Fibroblast of skin of scalp (primary cell): ENCODE data around the gene AGAP5. TPM values are rescaled to one million over a fixed set of nuclear protein-coding genes. Genes with fewer than 3 reads are reported as not detected.
A peak's percentile ranks its signal among the peaks of the same experiment; 100 is the strongest.
"Not testable (repeated sequence)": the region's sequence is repeated elsewhere in the genome, so short reads cannot be mapped to it uniquely, and the experiment has no call there.

ENCODE experiments used
- DNase-seq: peaks from one replicate; pipeline ENCODE4 v3.0.0-alpha.2; 2013
- polyA plus RNA-seq, 2 experiments: library from polyadenylated mRNA; unstranded; fragments of 120-200 nt; gene quantifications; one replicate each; pipeline ENCODE4 v1.2.1, GENCODE V29; 2013; ENCODE audit not compliant: insufficient read length in 2 of 2

AGAP5 gene
- 3.9 TPM for polyA plus RNA-seq (2013, experiment 1 of 2; ENCODE audit: insufficient read length)
- polyA plus RNA-seq (2013, experiment 2 of 2; ENCODE audit: insufficient read length), result 3.7 TPM

DNA sequence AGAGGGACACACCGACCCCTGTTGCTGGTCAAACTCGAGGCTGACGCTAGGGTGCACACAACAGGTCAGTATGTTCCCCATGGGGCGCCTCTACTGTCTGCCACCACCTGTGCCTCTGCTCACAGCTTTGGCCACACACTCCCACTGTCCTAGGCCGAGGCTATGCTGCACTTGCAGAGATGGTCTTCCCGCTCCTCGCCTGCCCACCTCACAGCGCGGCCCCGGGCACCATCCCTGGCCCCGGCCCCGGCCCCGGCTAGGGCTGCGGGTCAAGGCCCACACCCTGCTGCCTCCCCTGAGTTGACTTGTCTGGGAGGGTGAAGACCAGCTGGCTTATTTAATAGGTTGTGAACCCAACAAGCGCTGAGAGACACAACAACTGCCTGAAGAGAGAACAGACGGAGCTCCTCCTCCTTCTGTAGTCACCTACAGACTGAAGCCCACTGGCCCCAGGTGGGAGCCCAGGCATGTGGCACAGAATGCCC, at the start of gene AGAP5:
AGAP5 (minus strand) TSS at position 435 of the 485 bp plus-strand sequence; CDS start at position 81, 354 bp downstream.
- DNase-seq, result not testable (repeated sequence)

DNA sequence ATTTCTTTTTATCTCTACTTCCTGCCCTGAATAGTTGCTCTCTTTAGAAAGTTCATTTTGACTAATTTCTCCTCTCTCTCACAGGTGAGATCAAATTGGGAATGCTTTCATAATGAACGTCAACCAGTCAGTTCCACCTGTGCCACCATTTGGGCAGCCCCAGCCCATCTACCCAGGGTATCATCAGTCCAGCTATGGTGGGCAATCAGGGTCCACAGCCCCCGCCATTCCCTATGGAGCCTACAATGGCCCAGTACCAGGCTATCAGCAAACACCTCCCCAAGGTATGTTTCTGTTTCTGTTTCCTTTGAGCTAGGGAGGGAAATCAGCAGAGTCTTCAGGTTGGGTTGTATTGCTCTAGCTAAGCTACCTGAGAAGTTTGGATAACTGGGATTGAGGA, 48.8 kb upstream of the AGAP5 start:
- DNase-seq, result no peak

DNA sequence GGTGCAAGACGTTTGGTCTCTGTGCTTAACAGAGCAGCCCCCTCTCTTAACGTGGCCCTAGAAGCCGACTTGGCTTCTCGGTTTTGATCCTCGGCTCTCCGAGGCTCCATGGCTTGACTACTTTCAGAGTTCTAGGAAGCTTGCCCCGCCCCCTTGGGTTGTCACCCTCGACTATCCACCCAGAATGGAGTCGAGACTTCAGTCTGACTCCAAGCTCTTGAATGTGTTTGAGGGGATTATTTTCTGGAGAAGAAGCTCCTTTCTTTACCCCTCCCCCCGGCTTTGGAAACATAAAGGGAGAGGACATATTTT, 46.7 kb upstream of the AGAP5 start:
- peak; percentile 67 for DNase-seq

DNA sequence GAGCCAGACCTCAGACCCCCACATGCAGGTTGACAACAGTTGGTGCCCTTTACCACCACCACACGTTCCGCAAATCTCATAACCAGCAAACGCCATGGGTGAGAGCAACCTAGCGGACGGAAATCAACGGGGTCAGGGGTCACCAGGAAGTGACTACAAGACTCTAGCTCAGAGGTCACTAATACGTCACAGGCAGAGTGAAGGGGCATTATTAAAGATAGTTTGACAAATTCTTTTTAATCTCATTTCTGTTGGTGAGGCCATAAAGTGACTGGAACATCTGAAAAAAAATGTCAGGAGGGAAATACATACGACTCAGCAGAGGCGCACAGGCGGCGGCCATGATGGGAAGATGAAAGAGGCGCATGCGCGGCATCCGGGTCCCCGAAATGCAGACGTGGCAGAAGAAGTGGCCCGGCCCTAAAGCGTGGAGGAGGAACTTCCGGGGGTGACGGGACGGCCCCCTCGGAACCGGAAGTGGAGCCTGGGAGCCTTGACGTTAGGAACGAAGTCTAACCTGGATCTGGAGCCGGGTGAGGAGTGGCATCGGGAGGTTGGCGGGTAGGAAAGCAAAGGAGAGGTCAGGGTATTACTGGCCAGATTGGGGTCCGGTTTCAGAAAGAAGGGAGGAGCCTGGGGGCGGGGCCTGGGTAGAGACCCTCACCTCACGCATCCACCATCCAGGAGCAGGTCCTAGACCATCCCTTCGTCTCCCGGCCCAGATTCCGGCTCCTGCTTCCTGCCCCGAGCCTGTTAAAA, 46.2 kb upstream of the AGAP5 start, which contains the start of gene SEC24C:
SEC24C (plus strand) TSS at position 468 of the 759 bp plus-strand sequence. CDS start 2,461 bp downstream, outside the sequence.
- peak; percentile 97 for DNase-seq

DNA sequence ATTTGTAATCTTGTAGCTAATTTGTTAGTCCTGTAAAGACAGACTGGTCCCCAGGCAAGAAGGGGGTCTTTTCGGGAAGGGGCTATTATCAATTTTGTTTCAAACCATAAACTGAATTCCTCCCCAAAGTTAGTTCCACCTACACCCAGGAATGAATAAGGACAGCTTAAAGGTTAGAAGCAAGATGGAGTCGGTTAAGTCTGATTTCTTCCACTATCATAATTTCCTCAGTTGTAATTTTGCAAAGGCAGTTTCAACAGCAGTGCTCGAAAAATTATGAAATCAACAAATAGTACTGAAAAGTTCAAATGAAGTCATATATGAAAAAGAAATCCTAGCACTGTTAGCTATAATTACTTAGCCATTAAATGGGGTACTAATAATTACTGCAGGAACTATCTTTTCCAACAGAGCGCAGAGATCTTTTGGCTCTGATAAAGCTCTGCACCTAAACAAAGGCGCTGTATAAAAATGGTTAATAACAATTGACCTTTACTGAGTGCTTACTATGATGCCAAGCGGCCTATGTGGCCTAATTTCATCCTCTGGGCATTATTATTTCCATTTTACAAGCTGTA, 45.5 kb upstream of the AGAP5 start:
- DNase-seq, result no peak

DNA sequence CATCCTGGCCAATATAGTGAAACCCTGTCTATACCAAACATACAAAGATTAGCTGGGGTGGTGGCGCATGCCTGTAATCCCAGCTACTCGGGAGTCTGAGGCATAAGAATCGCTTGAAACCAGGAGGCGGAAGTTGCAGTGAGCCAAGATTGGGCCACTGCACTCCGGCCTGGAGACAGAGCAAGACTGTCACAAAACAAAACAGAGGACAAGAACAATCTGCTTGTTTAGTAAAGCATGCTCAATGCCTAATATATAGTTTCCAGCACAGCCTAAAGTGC, 44.5 kb upstream of the AGAP5 start:
- DNase-seq, result no peak

DNA sequence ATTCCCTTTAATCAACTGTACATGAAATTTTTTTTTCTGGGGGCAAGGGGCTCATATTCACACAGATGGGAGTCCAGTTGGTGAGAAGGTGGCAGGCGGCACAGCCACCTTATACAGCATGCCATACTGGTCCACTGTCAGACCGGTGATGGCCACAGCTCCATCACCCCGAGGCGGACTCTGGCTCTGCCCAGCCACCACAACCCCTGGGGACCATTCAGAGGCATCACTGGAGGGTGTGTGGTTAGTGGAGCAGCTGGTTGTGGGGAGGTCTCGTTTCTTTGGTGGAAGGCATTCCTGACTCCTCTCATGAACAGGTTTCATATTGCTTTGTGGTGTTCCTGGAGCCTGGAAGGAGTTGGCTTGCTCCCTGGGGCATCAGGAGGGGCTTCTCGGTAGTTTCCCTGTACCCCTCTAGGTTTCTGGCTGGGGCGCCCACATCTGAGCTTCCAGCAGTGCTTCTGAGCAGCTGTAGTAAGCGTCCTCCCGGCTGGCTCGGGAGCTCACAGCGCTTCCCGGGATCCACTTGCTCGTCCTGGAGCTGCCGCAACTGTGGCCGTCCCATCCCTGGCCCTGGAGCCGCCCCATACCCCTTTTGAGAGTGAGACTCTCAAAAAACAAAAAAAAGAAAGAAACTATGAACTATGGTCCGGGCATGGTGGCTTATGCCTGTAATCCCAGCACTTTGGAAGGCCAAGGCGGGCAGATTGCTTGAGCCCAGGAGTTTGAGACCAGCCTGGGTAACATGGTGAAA, 42.8 kb upstream of the AGAP5 start:
- DNase-seq, result not testable (repeated sequence)

DNA sequence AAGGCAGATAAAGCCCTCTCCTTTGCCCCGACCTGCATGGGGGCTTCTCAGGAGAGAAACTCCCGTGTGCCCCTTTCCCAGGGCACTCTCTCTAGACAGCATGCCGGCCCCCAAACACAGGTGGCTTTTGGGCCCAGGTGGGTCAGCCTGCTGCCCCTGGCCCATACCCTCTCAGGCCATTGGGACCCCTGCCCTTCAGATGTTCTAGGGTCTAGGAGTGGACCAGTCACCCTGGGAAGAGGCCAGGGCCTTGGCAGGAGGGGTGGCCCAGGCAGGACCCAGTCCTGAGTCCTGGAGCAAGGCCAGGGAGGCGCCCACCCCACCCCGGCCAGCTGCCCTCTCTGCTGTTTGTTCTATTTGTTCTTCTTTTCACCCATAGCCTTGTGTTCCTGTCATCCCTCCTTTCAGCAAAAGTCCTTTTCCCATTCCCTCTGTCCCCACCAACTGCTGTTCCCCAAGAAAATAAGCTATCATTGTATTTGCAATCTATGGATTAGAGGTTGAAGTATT, 36.9 kb upstream of the AGAP5 start:
- DNase-seq, result no peak

DNA sequence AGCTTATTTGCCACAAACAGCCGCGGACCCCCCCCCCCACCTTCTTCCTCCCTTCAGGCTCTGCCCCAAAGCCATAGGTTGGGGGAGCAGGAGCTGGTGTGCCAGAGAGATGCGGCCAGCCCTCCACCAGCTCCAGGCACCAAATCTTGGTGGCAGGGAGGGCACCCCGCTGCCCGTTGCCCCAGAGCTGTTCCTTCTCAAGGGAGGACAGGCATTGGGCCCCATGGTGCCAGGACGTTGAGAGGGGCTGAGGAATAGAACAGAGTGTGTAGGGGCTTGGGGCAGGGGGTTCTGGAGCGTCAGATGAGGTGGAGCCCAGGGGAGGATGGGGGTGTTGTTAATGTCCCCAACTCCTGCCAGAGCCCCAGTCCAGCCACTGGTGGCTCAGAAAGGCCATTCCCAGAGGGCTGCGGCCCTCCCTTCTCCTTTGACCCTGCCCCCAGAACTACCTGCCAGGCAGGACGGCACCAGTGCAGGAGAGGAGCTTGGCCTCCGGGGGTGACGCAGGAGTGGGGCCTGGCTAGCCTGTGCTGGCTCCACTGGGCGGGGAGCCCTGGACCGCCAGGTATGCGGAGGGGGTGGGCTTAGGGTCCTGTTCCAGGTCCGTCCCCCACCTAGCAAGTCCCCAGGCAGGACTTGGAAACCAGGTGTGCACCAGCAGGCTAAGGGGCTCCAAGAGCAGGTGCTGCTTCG, 36.3 kb upstream of the AGAP5 start:
- DNase-seq, result no peak

DNA sequence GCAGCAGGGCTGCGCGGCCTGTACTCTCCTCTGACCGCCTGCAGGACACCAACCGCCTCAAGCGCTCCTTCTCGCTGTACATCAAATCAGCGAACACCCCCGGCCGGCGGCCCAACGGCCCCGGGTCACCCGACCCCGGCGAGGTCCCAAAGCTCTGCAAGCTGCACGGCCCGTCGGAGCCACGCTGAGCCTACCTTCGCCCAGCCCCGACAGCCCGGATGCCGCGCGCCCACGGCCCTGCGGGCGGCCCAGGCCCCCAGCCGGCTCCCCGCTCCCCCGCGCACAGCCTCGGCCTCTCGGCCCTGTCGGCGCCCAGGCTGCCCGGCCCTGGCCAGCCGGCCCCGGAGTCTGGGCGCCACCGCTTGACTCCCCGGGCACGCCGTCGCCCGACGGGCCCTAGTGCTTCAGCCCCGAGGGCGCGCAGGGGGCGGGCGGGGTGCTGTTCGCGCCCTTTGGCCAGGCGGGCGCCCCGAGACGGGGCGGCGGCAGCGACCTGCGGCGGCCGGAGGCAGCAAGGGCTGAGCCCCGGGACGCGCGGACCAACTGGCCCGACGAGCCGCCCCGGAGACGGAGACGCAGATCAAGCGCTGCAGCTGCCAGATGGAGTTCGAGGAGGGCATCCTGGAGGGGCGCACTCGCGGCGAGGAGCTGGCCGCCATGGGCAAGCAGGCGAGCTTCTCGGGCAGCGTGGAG, 35.2 kb upstream of the AGAP5 start:
- DNase-seq, result no peak

DNA sequence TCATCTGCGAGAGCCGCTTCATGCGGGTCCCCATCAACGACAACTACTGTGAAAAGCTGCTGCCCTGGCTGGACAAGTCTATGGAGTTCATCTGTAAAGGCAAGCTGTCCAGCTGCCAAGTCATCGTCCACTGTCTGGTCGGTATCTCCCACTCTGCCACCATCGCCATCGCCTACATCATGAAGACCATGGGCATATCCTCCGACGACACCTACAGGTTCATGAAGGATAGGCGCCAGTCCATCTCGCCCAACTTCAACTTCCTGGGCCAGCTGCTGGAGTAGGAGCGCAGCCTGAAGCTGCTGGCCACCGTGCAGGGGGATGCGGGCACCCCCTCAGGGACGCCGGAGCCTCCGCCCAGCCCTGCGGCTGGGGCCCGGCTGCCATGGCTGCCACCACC, 34.5 kb upstream of the AGAP5 start:
- no peak for DNase-seq

DNA sequence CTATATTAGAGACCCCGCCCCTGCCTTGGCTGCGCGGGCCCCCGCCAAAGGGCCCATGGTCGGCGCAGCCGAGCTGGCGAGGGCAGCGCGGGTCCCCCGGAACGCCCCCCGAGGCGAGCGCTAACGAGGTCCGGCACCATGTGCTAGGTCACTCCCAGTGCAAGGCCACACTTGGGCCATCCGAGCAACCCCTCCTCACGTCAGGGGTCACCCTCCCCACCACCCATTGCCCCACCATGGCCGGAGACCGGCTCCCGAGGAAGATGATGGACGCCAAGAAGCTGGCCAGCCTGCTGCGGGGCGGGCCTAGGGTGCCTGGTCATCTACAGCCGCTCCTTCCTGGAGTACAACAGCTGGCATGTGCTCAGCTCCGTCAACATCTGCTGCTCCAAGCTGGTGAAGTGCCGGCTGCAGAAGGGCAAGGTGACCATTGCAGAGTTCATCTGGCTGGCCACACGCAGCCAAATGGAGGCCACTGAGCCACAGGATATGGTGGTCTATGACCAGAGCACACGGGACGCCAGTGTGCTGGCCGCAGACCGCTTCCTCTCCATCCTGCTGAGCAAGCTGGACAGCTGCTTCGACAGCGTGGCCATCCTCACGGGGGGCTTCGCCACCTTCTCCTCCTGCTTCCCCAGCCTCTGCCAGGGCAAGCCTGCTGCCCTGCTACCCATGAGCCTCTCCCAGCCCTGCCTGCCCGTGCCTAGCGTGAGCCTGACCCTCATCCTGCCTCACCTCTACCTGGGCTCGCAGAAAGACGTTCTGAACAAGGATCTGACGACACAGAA, 33.9 kb upstream of the AGAP5 start:
- DNase-seq, result no peak

DNA sequence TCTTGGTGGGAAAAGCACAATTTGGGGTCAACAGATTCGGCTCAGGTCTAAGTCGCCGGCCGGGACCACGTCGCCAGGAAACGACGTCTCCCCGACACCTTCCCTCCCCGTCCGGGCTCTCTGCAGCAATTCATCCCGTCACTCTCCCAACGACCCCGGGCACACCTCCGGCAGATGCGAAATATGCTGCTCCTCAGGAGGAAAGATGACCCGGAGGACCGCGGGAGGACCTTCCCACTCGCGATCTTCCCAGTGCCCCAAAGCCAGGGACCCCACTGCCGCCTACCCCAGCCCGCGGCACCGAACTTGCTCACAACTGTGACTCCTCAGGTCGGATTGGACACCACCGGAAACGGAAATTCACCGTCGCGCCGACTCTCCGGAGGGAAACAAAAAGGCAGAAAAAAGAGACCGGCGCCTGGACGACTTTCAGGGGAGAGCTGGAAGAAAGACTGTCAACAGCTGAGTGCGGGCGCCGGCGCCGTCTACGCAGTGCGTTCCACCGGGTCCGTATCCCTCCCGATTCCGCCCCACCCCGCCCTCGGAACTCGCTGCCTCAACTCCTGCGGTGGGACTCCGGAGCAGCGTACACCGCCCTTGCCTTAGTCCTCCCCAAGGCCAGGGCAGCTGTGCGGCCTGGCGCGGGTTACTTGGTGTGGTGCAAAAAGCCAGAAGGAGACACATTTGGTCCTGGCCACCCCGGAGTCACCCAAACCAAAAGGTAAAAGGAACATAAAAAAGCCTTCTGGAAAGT, 32.4 kb upstream of the AGAP5 start:
- DNase-seq, result peak; percentile 92

DNA sequence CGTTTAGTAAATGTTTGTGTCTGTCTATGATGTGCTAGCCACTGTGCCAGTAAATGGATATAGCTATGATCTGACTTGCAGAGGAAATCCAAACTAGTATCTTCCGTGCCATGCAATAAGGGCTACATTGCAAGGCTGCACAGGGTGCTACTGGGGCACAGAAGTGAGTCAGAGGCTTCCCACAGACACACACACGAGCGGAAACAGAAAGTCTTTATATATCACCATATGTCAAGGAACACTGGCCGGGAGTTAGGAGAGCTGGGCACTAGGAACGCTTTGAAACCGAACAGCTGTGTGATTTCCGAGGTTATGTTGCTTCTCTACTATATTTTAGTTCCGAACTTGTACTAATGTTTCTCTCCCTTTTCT, 31.9 kb upstream of the AGAP5 start:
- peak; percentile 47 for DNase-seq

DNA sequence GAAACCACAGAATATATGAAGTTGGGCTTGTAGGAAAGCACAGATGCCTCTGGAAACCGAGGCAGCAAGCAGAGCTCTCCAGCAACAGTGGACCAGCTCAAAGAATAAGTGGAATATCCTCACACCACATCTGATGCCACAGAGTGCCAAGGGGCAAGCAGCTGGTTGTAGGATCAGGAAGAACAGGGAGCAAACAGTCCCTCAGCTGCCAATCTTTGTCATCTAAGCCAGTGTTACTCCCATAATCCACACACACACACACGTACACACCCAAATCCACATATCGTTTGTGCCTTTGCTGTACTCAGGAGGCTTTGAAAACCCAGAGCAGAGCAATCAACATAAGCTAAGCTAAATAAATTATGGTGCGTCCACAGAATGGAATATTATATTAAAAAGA, 25.6 kb upstream of the AGAP5 start:
- no peak for DNase-seq

DNA sequence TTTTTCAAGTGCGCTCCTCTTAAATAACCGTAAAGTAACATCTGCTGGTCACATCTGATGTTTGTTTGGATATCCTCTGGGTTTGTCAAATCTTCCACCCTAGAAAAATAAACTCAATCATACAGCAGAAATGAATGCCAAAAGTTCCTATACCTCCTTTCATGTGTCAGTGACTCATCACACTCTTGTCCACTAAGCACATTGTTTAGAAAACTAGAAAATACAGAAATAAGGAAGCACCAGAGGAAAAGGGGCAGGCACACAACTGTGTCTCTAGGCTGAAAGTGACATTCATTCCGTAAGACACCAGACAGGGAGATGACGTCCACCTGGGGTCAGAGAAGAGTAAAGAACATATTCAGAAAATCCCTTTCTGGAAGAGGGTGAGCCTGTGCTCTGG, 22.7 kb upstream of the AGAP5 start:
- not testable (repeated sequence) for DNase-seq

DNA sequence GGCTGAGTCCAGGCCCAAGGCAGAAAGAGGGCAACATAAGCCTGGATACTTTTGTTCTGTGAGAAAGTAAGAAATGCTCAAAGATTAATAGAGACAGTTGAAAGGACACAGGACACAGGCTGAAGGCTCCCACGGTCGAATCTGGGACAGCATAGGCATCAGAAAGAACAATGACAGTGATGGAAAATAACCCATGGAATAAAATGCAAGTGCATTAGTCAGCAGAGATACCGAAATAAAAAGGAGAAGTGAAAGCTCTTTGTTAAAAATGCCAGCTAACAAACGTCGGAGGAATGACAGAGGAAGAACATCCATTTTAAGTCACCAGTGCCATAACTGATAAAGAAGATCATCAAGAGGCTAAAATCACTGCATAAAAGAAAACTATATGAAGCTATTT, 19.6 kb upstream of the AGAP5 start:
- DNase-seq, result no peak

DNA sequence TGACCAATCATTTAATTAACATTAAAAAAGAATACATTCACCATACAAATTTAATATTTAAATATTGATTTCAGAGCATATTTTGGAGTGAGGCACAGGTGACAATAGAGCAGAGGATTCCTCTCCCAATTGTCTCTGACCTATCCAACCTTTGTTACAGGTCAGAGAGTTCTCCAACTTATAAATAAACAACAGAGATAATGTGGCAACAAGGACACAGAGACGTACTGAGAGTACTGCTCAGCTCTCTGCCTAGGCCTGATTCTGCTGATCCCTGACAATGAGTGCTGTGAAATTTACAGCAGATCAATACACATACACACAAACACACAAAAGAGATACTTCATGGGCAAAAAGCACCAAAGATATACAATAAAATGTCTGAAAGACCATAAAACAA, 18.3 kb upstream of the AGAP5 start:
- no peak for DNase-seq

DNA sequence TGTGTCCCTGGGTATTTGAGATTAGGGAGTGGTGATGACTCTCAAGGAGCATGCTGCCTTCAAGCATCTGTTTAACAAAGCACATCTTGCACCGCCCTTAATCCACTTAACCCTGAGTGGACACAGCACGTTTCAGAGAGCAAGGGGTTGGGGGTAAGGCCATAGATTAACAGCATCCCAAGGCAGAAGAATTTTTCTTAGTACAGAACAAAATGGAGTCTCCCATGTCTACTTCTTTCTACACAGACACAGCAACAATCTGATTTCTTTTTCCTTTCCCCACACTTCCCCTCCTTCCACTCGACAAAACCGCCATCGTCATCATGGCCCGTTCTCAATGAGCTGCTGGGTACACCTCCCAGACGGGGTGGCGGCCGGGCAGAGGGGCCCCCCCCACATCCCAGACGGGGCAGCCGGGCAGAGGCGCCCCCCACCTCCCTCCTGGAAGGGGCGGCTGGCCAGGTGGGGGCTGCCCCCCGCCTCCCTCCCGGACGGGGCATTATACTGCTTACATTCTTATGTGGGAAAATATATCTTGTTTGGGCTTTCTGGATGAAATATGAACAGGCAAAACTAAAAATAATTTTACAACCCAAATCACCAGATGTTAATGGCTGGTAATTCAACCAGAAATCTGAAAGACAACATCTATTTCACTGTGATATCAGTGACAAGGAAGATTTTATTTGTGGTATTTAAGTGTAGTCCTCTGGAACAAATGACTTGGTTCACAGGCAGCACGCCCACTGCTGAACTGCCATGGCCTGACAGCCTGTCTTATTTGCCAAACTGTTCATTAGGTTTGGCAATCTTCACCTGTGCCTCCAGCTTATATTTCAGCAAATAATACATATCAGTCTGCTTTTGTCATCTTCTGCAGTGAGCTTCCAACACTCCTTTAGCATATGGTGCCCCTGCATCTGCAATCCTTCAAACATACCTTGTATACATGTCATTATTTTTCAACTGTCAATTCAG, 17.6 kb upstream of the AGAP5 start:
- DNase-seq, result not testable (repeated sequence)
